NCI-H2081 treated with DMSO at 0.1 percent for 48 hours (cell line): ENCODE data around the gene PAPOLA.
"Not testable (repeated sequence)": the region's sequence is repeated elsewhere in the genome, so short reads cannot be mapped to it uniquely, and the experiment has no call there.

ENCODE experiments used
- DNase-seq: peaks from one replicate; lab custom pipeline; 2025; lab: John Stamatoyannopoulos, UW

Gene PAPOLA

DNA sequence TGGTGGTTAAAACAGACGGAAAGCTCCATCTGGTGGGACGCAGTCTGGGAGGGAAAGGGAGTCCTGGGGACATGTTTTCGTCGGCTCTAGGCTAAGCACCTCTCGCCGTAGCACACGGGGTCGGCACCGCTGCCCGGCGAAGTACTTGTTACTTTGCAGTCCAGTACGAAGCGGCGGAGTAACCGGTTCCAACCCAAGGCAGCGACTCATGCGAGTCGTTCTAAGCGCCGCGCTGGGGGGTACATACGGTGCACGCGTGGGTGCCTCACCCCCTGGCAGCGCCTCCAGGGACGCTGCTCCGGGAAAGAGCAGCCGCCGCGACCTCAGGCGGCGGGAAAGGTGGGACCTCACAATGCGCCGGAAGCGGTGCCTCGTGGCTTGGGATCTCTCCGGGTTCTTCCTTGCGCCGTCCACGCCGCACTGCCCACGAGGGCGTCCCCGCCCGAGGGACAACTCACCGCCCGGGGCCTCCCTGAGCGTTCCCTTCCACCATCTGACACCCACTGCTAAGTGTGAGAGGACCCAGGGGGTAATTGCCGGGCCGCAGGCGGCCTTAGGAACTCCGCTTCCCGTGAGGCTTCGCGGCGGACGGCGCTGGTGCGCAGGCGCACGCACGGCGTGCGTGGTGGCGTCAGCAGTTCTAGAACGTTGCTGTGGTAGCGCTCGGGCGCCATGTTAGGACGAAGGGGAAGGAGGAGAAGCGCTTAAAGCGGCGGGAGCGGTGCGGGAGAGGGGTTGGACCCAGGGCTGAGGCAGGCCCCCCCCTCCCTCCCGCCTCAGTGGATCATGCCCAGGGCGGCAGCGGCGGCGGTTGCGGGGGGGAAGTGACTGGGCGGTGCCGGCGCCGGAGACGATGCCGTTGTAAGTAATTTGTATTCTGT is at the start of gene PAPOLA:
Gene PAPOLA (plus strand): TSS at position 643 of the 881 bp plus-strand sequence. CDS start 211 bp downstream, at position 854.
- peak; percentile 80 for DNase-seq

DNA sequence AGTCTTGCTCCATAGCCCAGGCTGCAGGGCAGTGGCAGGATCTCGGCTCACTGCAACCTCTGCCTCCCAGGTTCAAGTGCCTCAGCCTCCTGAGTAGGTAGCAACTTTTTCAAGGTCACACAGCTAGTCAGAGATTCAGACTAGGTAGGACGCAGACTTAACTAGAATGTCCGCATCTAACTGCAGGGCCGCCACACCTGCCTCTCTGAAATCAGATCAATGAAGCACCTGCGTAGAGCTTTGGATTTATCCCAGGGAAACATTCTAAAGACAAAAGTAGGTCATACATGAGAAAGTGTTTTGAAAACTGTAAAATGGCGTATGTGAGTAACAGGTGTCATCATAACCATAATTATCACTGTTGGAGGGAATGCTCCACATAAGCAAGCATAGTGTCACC is 49.5 kb upstream of the PAPOLA start:
- no peak for DNase-seq

DNA sequence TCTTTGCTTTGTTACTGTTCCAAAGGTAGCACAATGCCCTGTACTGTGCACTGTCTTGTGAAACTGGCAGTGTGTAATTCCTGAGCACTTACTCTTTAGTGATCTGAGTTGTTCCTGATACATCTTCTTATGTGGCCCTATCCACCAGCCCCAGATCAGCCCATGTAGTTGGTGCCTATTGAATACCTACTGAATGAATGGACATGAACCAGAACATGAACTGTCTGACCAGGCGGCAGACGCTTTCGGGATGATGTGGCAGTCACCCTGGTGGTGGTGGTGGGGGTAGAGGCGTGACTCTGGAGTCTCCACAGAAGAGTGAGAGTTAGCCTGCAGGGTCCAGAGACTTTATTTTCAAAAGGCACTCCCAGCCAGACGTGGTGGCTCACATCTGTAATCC is 46.6 kb upstream of the PAPOLA start:
- DNase-seq = no peak

DNA sequence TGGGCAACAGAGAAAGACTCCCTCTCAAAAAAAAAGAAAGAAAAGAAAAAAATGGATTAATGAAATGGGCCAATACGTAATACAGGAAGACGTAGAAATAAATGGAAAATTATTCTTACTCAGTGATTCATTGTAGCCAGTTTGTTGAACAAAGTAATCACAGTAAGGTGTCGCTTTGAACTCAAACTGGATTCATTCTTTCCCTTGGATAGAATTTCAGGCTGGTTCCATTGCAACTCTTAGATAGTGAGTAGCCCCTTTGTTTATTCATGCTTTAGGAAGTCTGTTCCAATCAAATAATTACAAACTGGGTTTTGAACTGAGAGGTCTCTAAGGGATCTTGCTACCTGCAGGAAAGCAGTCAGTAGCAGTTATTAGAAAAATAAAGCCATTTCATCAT is 42.3 kb upstream of the PAPOLA start:
- no peak for DNase-seq

DNA sequence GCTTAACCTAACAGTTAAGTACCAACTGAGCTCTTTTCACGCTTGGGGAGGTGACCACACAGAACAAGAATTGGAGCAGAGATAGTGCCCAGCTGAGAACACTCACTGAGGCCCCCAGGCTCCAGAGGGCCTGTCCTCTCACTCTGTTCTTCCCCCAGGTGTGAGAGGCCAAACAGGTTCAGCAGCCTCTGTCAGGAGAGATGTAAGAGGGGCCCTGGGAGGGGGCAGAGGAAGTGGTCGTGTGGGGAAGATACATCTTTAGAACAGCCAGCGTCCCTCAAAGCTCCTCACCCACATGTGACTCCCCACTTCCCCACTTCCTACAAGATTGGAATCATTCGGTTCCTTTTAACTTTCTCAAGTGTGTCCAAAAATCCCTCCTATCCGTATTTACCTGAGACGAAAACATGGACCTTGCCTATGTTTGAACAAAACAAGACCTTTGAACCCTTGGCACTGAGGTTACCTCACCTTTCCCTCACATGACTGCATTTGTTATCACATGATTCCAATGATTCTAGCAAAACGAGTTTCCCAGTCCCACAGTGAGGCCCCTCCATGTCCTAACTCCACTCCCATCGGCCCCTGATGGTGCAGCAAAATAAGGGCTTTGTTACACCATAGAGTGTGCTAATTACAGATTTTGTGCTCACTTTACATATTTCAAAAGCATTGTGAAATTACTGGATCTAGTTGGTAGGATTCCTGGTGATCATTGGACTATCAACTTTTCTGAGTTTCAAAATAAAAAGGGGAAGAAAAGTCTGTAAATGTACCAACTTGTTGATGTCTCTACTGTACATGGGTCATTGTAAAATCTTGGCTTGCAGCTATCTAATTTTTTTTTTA is 40.0 kb upstream of the PAPOLA start:
- DNase-seq = no peak

DNA sequence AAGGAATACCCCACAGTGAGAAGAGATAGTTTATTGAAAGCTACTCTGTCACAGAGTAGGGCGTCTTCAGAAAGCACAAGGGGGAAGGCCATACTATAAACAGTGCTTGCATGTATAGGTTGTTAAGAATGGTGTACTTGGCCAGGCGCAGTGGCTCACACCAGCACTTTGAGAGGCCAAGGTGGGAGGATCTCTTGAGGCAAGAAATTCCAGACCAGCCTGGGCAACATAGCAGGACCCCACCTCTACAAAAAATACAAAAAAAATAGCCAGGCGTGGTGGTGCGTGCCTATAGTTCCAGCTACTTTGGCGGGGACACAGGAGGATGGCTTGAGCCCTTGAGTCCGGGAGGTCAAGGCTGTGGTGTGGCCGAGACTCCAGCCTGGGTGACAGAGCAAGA is 38.0 kb upstream of the PAPOLA start:
- no peak for DNase-seq

DNA sequence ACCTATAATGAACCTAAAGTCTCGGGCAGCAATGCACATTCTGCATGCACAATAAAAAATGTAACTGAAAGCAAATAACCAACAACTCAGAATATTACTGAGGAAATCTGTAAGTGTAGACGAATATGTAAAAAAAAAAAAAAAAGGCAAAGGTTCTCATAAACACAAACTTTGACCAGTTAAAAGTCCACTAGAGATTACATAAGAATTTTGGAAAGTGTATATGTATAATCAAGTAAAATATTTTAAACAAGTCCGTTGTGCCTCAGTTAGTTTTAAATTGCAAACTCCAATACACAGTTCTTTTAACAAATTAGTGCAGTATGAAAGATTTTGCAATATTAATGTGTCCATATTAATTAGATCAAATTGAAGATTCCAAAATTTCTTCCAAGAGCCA is 35.3 kb upstream of the PAPOLA start:
- DNase-seq = no peak

DNA sequence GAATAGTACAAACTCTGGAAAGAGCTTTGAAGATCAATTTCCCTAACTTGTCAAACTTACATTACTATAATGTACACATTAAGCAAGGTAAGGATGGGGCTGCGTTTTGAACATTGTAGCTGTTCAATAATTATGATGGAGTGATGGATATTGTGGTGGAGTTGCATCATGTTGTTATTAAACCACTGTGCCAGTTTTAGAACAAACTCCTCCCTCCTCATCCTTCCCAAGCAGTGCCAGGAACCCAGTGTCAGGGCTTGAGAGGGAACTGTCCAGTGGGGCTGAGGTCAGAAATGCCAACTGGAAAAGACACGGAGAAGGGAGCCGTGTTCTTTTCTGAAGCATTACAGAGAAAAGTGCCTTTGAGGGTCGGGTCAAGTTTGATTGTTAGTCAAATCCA is 31.9 kb upstream of the PAPOLA start:
- no peak for DNase-seq

DNA sequence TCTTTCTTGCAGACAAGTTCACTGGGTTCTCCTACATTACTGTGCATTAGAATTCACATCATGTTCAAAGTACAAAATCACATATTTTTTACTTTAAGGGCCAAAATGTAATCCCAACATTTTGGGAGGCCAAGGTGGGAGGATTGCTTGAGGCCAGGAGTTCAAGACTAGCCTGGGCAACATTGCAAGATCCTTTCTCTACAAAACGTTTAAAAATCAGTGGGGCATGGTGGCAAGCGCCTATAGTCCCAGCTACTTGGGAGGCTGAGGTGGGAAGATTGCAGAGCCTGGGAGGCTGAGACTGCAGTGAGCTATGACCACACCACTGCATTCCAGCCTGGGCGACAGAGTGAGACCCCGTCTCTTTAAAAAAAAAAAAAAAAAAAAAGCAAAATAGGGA is 31.2 kb upstream of the PAPOLA start:
- DNase-seq = not testable (repeated sequence)

DNA sequence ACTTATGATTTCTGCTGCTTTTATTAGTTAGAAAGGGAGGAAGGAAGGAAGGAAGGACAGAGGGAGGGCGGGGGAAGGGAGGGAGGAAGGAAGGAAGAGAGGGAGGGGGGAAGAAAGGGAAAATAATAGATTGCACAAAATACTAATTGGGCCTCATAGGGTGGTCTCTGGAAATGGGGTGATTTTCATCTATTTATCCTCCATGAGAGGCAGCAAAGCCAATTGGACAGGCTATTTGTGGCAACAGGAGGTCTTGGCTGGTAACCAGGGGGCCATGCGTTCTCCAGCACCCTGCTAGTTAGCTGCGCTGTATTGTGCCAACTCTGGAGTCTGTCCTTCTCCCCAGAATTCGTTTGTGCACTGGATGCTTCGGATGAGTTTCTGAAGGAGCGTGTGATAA is 24.1 kb upstream of the PAPOLA start:
- DNase-seq = no peak

DNA sequence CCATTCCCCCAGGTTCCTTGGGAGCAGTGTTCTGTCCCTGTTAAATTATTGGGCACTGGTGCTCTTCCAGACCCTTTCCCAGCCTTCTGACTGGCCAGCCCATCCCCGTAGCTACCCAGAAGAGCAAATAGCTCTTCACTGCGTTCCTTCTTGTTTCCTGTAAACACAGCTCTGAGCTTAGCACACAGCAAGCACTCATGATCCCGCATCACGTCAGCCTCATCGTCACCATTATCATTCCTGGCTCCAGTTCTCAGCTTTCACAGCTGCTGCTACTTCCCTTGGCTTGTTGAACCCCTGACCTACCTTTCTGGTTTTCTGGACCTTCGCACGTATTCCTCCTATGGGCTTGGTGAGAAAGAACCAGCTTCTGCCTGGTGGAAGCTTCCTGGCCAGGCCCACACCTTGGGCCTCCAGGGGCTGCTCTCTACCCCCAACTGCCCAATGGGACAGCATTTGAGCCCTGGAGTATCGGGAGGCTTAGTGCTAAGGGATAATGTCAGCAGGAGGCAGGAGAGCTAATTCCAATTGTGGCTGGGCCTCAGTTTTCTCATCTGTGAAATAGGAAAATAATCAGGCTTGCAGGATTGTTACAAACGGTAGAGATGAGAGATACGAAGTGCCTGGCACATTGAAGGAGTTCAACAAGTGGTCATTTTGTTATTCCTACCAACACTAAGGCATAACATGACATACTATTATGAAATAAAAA is 22.6 kb upstream of the PAPOLA start:
- DNase-seq = no peak

DNA sequence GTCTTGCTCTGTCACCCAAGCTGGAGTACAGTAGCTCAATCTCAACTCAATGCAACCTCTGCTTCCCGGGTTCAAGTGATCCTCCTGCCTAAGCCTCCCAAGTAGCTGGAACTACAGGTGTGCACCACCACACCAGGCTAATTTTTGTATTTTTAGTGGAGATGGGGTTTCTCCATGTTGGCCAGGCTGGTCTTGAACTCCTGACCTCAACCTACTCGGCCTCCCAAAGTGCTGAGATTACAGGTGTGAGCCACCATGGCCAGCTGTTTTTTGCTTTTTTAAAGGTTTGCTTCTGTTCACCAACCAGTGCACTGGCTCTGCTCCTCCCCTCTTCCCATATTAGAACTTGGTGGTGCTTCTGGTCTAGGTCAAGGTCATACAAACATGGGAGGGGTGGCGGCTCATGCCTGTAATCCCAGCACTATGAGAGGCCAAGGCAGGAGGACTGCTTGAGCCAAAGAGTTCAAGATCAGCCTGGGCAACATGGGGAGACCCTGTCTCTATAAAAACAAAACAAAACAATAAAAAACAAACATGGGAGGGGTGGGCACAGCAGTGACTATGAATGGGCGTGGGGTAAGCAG is 20.4 kb upstream of the PAPOLA start:
- DNase-seq = no peak

DNA sequence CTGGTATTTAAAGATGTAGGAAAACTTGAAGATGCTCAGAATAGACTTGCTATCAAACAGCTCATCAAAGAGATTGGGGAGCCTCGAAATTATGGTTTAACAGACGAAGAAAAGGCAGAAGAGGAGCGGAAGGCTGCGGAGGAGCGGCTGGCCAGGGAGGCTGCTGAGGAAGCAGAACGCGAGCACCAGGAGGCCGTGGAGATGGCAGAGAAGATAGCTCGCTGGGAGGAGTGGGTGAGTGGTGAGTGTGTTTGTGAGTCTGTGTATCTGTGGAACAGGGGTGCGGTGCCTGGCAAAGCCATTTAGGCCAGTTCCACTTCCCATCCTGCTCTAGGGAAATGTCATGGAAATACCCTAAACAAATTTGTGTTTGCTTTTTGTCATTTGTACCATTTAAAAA is 19.2 kb upstream of the PAPOLA start:
- no peak for DNase-seq

DNA sequence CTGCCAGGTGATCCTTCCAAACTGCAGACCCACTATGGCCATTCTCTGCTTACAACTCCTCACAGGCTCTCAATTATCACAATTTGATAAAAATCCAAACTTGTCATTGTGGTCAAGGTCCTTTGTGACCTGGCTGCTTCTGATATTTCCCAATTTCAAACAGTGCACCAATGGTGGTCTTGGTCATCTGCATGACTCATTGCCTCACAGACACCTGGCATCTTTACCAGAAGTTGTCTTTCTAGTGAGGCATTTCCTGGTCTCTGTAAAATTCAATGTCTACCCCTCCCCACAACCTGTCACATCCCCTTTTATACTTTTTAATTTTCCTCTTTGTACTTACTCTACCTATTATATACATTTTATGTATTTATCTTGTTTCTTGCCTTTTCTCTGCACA is 17.8 kb upstream of the PAPOLA start:
- no peak for DNase-seq

DNA sequence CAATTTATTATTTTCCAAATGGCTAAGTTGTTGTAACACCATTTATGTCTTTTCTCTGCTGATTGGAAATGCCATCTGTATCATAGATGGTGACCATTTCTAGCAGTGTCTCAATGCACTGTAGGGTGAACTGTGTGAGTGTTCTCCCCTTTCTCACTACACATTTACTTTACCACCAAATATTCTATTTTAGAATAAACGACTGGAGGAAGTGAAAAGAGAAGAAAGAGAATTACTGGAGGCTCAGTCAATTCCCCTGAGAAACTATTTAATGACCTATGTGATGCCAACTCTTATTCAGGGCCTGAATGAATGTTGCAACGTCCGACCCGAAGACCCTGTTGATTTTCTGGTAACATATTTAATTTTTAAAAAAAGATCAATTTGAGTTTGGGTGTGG is 15.5 kb upstream of the PAPOLA start:
- no peak for DNase-seq

DNA sequence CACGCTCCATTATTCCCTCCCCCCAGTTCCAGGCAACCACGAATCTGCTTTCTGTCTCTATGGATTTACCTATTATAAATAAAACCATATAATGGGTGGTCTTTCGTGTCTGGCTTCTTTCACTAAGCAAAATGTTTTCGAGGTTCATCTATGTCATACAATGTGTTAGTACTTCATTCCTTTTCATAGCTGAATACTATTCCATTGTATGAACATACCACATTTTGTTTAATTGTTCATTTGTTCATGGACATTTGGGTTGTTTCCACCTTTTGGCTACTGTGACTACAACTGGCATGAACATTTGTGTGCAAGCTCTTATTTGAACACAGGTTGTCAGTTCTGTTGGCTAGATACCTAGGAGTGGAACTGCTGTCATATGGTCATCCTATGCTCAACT is 12.9 kb upstream of the PAPOLA start:
- no peak for DNase-seq

DNA sequence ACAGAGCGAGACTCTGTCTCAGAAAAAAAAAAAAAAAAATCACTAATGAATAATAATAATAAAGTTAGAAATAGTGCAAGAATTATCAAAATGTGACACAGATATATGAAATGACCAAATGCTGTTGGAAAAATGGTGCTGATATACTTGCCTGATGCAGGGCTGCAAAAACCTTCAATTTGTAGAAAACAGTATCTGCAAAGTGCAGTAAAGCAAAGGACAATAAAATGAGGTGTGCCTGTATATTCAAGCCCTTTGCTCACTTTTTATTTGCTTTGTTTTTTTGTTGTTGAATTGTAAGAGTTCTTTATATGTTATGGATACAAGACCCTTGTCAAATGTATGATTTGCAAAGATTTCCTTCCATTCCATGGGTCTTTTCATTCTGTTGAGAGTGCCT is 9.0 kb upstream of the PAPOLA start:
- no peak for DNase-seq

DNA sequence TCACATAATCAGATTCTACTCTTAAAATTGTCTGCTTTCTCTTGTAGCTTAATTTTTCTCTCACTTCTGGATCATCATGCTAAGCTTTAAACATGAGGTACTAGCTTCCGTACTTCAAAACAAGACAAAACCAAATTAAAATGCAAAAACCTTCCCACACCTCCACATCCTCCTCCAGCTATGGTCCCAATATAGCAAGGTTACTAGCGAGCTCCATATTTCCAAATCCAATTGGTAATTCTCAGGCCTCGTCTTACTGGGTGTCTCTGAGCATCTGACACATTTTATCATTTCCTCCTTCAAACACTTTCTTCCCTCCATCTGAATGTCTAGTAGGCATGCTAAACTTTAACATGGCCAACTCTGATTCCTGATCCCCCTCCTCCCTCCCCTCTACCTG is 7.9 kb upstream of the PAPOLA start:
- DNase-seq = no peak

DNA sequence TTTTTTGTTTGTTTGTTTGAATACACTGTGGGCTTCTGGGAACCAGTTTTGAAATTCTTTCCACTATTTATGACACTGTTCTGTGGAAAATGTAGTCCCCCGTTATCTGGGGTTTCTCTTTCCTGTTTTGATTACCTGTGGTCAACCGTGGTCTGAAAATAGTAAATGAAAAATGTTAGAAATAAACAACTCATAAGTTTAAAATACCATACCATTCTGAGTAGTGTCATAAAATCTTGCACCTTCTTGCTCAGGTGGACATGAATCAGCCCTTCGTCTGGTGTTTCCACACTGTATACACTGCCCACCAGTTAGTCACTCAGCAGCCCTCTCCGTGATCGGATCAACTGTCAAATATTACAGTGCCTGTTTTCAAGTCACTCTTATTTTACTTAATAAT is 5.1 kb upstream of the PAPOLA start:
- DNase-seq = no peak

DNA sequence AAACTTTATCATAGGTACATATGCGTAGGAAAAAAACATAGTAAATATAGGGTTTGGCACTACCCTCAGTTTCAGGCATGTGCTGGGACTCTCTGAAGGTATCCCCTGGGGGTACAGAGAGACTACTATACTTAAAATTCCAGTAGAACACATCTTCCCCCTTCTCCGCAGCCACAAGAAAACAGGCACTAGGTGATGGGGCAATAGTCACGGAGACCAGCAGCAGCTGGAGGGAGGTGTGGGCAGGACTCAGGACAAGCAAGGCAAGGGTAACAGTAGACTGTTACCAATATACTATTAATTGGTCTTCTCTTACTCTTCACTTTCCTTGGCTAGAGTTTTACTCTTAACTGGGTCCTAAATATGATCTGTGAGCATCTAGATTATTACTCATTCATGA is 4.6 kb upstream of the PAPOLA start:
- DNase-seq = no peak

DNA sequence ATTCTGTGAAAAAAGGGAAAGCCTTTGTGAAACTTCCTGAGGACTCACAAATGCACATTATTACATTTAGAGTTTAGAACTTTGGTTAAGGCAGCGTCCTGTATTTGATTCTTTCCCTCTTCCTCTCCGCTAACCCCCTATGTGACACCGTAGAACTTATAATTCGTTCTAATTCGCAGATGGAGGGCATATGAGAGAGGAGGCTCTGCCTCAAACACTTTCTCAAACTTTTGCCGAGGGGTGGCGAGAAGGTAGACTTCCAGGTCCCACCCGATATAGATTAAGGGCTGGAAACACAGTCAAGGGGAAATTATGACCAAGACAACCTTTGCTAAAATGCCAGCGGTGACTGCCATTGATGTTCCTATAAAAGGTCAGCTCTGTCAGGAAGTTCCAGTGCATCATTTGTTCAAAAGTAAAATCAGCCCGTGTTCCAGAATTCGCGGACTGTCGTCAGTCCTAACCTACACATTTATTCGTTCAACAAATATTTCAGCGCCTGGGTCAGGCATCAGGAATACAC is 904 bp upstream of the PAPOLA start:
- DNase-seq = no peak
